VCaP (cell line): ENCODE measurements around the gene SERINC5.
A peak's percentile ranks its signal among the peaks of the same experiment; 100 is the strongest.

Source experiments
- H3K27ac ChIP-seq: fragments of 450-650 bp; 2 replicates; pipeline ENCODE4 v1.5.1; 2017
- TF ChIP-seq, protein P1 (sequence below): fragments of 450-650 bp; conservative IDR thresholded peaks from 2 replicates; pipeline ENCODE4 v1.5.1; 2017; ENCODE audit warnings: mild to moderate bottlenecking, moderate library complexity

SERINC5 gene

DNA sequence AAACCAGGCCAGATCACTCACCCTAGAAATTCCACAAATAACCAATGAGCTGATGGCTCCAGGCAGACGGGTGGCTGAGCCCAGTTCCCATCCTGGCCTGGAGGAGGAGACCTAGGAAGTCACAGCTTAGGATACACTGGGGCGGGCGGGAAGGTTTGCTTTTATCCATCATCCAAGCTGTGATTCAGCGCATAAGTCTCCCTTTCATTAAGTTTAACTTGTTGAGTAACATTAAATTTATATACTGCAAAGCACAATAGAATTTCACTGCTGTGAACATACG lies 165.0 kb downstream of the SERINC5 start:
- TF ChIP-seq, protein P1, sequence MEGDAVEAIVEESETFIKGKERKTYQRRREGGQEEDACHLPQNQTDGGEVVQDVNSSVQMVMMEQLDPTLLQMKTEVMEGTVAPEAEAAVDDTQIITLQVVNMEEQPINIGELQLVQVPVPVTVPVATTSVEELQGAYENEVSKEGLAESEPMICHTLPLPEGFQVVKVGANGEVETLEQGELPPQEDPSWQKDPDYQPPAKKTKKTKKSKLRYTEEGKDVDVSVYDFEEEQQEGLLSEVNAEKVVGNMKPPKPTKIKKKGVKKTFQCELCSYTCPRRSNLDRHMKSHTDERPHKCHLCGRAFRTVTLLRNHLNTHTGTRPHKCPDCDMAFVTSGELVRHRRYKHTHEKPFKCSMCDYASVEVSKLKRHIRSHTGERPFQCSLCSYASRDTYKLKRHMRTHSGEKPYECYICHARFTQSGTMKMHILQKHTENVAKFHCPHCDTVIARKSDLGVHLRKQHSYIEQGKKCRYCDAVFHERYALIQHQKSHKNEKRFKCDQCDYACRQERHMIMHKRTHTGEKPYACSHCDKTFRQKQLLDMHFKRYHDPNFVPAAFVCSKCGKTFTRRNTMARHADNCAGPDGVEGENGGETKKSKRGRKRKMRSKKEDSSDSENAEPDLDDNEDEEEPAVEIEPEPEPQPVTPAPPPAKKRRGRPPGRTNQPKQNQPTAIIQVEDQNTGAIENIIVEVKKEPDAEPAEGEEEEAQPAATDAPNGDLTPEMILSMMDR = no peak
- no peak overlapping the region for H3K27ac ChIP-seq

DNA sequence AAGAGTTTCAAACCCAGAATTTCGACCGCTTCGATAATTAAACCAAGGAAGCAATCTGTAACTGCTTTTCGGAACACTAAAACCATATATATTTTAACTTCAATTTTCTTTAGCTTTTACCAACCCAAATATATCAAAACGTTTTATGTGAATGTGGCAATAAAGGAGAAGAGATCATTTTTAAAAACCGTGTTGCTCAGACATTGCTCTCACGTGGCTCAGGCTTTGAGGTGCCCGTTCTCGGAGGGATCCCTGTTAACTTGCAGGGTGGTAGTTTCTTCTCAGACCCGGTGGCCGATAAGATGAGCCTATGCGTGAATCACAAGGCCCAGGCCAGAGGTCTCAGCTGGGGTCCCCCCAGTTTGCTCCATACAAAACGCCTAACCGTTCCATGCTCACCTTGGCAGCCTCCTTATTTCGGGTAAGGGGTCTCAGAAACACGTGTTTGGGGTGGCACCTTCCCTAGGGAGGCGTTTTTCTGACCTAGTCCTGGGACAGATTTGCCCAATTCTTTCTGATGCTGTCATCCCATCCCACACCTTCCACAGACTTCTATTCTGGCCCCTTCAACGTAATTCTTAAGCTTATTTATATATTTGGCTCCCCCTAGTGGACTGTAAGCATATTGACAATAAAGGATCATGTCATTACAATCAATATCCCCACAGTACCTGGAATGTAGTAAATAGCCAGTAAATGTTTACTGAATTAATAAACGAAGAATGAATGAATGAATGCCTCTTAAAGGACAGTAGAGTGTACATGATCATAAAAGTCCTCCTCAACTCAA lies 172.6 kb downstream of the SERINC5 start:
- H3K27ac ChIP-seq = peak overlapping the region; percentile 45
- TF ChIP-seq, protein P1 = peak; percentile 38

DNA sequence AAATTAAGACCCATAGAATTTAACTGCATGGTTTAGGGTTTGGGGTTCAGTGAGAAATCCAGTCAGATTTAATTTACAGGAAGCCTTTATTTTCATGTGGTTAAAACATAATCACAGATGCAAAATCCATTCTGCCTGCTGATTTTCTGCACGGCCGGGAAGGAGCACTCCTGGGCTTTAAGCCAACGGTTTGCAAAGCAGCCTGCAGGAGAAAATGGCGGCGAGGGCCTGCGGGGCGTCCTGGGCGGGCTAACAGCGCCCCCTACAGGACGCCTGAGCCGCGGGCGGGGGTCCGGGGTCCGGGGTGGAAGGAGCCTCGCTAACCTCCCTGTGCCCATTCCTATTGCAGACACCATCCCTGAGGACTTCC lies 173.1 kb downstream of the SERINC5 start:
- TF ChIP-seq, protein P1 = peak; percentile 86
- peak overlapping the region; percentile 45 for H3K27ac ChIP-seq

DNA sequence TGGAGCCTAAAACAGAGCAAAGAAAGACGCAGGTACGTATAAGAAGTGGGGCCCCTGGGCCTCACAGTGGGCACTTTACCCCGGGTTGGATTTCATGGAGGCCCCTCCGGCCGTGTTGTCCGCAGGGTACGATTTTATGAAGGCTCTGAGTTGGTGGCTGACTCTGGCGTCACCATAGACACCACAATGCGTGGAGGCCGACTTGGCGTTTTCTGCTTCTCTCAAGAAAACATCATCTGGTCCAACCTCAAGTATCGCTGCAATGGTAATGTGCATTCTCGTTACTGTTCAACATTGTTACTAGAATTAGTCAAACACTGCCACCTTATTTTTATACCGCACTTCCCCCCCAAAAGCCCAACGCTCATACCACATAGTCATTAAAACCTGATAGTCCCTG lies 173.6 kb downstream of the SERINC5 start:
- TF ChIP-seq, protein P1 = no peak
- peak overlapping the region; percentile 45 for H3K27ac ChIP-seq

DNA sequence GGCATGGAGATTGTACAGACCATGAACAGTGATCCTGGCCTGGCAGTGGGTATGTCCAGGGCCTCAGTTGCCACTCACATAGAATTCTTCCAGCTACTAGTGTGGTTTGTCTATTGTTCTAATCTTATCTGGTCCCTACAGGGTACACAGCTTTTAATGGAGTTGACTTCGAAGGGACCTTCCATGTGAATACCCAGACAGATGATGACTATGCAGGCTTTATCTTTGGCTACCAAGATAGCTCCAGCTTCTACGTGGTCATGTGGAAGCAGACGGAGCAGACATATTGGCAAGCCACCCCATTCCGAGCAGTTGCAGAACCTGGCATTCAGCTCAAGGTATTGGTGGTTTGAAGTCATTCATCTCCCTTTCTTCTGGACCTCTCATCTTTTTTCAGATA lies 176.9 kb downstream of the SERINC5 start:
- no peak overlapping the region for H3K27ac ChIP-seq
- TF ChIP-seq, protein P1 = no peak

DNA sequence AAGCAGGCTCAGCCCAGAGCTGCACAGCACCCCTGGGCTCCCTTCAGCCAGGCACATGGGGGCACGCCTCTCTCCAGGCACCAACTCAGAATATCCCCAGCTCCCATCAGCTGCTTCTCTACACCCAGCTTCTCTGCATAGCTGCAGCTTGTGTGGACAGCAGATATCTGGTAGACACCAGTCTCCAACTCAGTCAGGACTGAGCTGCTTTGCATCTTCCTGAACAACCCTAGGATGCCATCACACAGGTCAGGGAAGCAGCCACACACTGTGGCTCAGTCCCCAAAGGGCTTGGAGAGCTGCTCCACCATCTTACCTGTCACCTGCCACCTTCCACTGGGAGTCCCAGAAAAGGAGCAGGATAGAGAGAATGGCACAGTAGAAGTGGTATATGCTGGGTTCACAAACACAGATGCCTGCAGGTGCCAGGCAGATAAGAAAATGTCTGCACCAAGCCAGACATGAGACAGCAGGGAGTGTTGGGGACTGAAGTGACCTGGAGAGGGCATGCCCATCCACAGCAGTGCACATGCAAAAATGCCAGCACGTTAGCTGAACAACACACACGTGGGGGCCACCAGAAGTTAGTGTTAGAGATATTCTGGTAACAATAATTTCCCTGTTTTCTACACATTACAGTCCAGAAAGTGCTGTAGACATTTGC lies 178.7 kb downstream of the SERINC5 start:
- H3K27ac ChIP-seq = no peak overlapping the region
- TF ChIP-seq, protein P1 = no peak

DNA sequence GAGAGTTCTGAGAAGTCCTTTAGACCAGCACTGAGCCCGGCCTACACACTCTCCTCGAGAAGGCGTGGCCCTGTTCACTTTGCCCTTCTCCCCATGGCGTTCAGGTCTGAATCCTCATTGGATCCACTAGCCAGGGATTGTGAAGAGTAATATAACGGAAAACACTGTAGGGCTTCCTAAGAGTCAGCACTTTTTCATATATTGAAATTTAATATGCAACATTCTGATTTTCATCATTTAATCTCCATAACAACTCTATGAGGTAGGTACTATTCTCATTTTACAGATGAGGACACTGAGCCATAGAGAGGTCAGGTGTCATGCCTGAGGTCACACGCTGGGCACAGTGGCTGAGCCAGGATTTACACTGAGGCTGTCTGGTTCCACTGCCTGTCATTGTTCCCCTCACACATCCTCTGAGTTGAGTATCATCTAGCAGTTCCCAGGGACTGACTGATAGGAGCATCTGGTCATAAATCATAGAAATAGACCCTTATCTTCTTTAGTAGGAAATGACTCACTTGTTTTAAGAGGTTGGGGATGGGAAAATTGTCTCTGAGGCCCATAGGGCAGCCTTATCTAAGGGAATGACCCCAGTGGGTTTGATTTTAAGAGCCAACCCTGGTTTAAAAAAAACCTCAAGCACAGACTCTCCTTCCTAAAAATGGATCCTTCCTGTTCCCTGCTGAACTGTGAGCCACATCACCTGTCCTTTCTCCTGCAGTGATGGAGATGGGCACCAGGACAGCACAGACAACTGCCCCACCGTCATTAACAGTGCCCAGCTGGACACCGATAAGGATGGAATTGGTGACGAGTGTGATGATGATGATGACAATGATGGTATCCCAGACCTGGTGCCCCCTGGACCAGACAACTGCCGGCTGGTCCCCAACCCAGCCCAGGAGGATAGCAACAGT lies 179.5 kb downstream of the SERINC5 start:
- TF ChIP-seq, protein P1 = no peak
- no peak overlapping the region for H3K27ac ChIP-seq
